CD14-positive monocyte (primary cell): ENCODE results near the gene RNF169. TPM values are rescaled to one million over a fixed set of nuclear protein-coding genes. Genes with fewer than 3 reads are reported as not detected.

Experiments
- DNase-seq, 3 donors: peaks; one replicate each; pipeline ENCODE4 v3.0.0-alpha.2; 2011 to 2022
- H2AFZ ChIP-seq: 2 replicates; pipeline ENCODE4 v1.6.0; 2012; ENCODE audit warnings: mild to moderate bottlenecking, low read depth, low read length, inconsistent platforms; ENCODE audit not compliant: insufficient read depth, poor library complexity, severe bottlenecking
- H3K27ac ChIP-seq, 2 donors: 1 replicate in 1 of 2; 2 replicates in 1 of 2; pipeline ENCODE4 v1.5.1; 2012 to 2013; ENCODE audit warnings: low read length in 2 of 2, control low read depth in 1 of 2, inconsistent platforms in 1 of 2, low read depth in 1 of 2, mild to moderate bottlenecking in 1 of 2
- H3K27me3 ChIP-seq, 2 donors: one replicate each; pipeline versions ENCODE4 v1.6.0 to v1.6.1; 2011 to 2013; ENCODE audit warnings: low read length in 2 of 2; ENCODE audit not compliant: control insufficient read depth in 2 of 2, insufficient read depth in 2 of 2
- H3K36me3 ChIP-seq, 2 donors: replicated peaks in 1 of 2; 1 replicate in 1 of 2; 2 replicates in 1 of 2; pipeline versions ENCODE4 v1.5.1 to v1.6.1; 2012 to 2013; ENCODE audit warnings: low read length in 2 of 2, control low read depth in 1 of 2, inconsistent platforms in 1 of 2, mild to moderate bottlenecking in 1 of 2; ENCODE audit not compliant: insufficient read depth in 2 of 2, control insufficient read depth in 1 of 2
- H3K4me1 ChIP-seq, 2 donors: 1 replicate in 1 of 2; 2 replicates in 1 of 2; pipeline versions ENCODE4 v1.5.1 to v1.6.1; 2012 to 2013; ENCODE audit warnings: low read length in 2 of 2, control low read depth in 1 of 2, inconsistent platforms in 1 of 2, mild to moderate bottlenecking in 1 of 2, moderate library complexity in 1 of 2; ENCODE audit not compliant: insufficient read depth in 2 of 2, control insufficient read depth in 1 of 2
- H3K4me2 ChIP-seq: replicated peaks from 2 replicates; pipeline ENCODE3; 2012; ENCODE audit warnings: low read length, moderate library complexity, mild to moderate bottlenecking; ENCODE audit not compliant: poor library complexity, severe bottlenecking; ENCODE audit errors: extremely low read depth
- H3K4me3 ChIP-seq, 3 experiments: fragments of 200-600 bp in 1 of 3; sonication (generic) in 1 of 3; replicated peaks in 1 of 3; 1 replicate in 2 of 3; 2 replicates in 1 of 3; pipeline ENCODE4 v1.5.1; 2011 to 2013; ENCODE audit warnings: low read length in 3 of 3, mild to moderate bottlenecking in 3 of 3, control low read depth in 2 of 3, low read depth in 2 of 3, inconsistent platforms in 1 of 3, moderate library complexity in 1 of 3
- H3K79me2 ChIP-seq: 2 replicates; pipeline ENCODE4 v1.6.0; 2012; ENCODE audit warnings: mild to moderate bottlenecking, control low read depth, inconsistent platforms, low read length, moderate library complexity; ENCODE audit not compliant: insufficient read depth
- H3K9ac ChIP-seq: 2 replicates; pipeline ENCODE4 v1.6.0; 2017; ENCODE audit warnings: low read length, mild to moderate bottlenecking; ENCODE audit not compliant: insufficient read depth, poor library complexity, severe bottlenecking
- H3K9me3 ChIP-seq, 2 donors: replicated peaks in 1 of 2; 1 replicate in 1 of 2; 2 replicates in 1 of 2; pipeline versions ENCODE4 v1.5.1 to v1.6.1; 2012 to 2013; ENCODE audit warnings: low read length in 2 of 2, control low read depth in 1 of 2; ENCODE audit not compliant: control insufficient read depth in 1 of 2, insufficient read depth in 1 of 2
- H4K20me1 ChIP-seq: 2 replicates; pipeline ENCODE4 v1.6.0; 2012; ENCODE audit warnings: mild to moderate bottlenecking, low read length, control low read depth, moderate library complexity; ENCODE audit not compliant: insufficient read depth
- H3K27ac Mint-ChIP-seq, 7 donors: one replicate each; pipeline ENCODE4 v1.8.0; 2020; ENCODE audit warnings: mild to moderate bottlenecking in 7 of 7, mixed read lengths in 7 of 7, moderate library complexity in 6 of 7, inconsistent platforms in 2 of 7
- H3K27me3 Mint-ChIP-seq, 3 donors: one replicate each; pipeline ENCODE4 v1.8.0; 2021 to 2022; ENCODE audit warnings: low read depth in 3 of 3, mild to moderate bottlenecking in 3 of 3, mixed read lengths in 3 of 3, moderate library complexity in 3 of 3, inconsistent platforms in 1 of 3
- H3K36me3 Mint-ChIP-seq, 2 donors: one replicate each; pipeline ENCODE4 v1.8.0; 2020; ENCODE audit warnings: mixed read lengths in 2 of 2, inconsistent platforms in 1 of 2, mild to moderate bottlenecking in 1 of 2
- H3K4me1 Mint-ChIP-seq: one replicate; pipeline ENCODE4 v1.8.0; 2020; ENCODE audit warnings: mild to moderate bottlenecking, mixed read lengths
- H3K4me3 Mint-ChIP-seq, 2 donors: one replicate each; pipeline ENCODE4 v1.8.0; 2020; ENCODE audit warnings: mild to moderate bottlenecking in 2 of 2, mixed read lengths in 2 of 2, moderate library complexity in 1 of 2
- H3K9me3 Mint-ChIP-seq, 7 donors: one replicate each; pipeline ENCODE4 v1.8.0; 2020 to 2022; ENCODE audit warnings: mixed read lengths in 7 of 7, mild to moderate bottlenecking in 6 of 7, moderate library complexity in 6 of 7, inconsistent platforms in 2 of 7
- WGBS: methylation state at CpG from one replicate; pipeline ENCODE4 v1.1.5; 2013; ENCODE audit warnings: missing lambda C conversion rate; ENCODE audit not compliant: insufficient coverage; 5-methylcytosine and 5-hydroxymethylcytosine counted together
- intact Hi-C, 2 donors: fragments of 100-400 bp; cut with micrococcal nuclease; formaldehyde crosslinking; loops; one replicate each; pipeline versions ENCODE4 v1.15.0 to v1.15.1; 2023
- polyA plus RNA-seq, 3 donors: library from polyadenylated mRNA; depleted of rRNA in 1 of 3; unstranded in 2 of 3; stranded (reverse) in 1 of 3; fragments of 300-500 nt in 2 of 3; fragments of >200 nt in 1 of 3; fragmentation: Illumina TruSeq in 2 of 3; gene quantifications; 1 replicate in 2 of 3; 2 replicates in 1 of 3; pipeline ENCODE4 v1.2.3, GENCODE V29; 2012 to 2021
- TF ChIP-seq, protein P1 (sequence below): fragments of 200-600 bp; IDR thresholded peaks from one replicate; pipeline ENCODE4 v1.8.0; 2022; ENCODE audit warnings: antibody characterized with exemption, mild to moderate bottlenecking

RNF169 gene
- polyA plus RNA-seq, 3 donors = 1.4 to 16.2 (median 2.0) TPM

DNA sequence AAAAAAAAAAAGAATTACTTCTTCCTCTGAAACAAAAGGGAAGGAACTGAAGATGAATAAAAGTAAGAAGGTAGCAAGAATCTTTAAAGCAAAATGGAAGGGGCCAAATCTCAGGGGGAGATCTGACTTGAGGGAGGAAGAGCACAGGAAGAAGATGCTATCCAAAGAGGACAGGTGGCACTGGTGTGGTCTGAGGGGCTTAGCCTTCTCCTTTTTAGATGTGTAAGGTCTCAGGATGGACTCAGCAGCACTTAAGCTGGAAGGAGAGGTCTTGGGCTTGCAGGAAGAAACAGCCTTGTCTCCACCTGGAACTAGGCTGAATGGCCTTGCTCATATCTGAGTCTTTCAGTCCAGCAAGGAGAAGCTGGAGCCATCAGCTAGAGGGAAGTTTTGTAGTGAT is 5.0 kb upstream of the RNF169 start:
- TF ChIP-seq, protein P1, sequence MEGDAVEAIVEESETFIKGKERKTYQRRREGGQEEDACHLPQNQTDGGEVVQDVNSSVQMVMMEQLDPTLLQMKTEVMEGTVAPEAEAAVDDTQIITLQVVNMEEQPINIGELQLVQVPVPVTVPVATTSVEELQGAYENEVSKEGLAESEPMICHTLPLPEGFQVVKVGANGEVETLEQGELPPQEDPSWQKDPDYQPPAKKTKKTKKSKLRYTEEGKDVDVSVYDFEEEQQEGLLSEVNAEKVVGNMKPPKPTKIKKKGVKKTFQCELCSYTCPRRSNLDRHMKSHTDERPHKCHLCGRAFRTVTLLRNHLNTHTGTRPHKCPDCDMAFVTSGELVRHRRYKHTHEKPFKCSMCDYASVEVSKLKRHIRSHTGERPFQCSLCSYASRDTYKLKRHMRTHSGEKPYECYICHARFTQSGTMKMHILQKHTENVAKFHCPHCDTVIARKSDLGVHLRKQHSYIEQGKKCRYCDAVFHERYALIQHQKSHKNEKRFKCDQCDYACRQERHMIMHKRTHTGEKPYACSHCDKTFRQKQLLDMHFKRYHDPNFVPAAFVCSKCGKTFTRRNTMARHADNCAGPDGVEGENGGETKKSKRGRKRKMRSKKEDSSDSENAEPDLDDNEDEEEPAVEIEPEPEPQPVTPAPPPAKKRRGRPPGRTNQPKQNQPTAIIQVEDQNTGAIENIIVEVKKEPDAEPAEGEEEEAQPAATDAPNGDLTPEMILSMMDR = no peak
- intact Hi-C loops = no loop called here
- Histone ChIP-seq H3K4me3 (no peak overlapping the region), H3K9ac (no peak overlapping the region), H3K4me1 (peaks cover 7 to 11% of the 10 kb centered on the region in 2 donors), H3K79me2 (peaks cover 4% of the 10 kb centered on the region), H3K4me2 (no peak overlapping the region), H3K9me3 (no peaks in the 10 kb centered on the region), H3K27me3 (peaks cover 0 to 6% of the 10 kb centered on the region in 2 donors), H4K20me1 (no peaks in the 10 kb centered on the region), H3K27ac (no peak overlapping the region), H2AFZ (no peak overlapping the region), H3K36me3 (no peaks in the 10 kb centered on the region)
- H3K4me3 Mint-ChIP-seq = no peak overlapping the region
- H3K27ac Mint-ChIP-seq = peak overlapping the region in 1 of 7 donors; percentile 40
- peaks cover 16% of the 10 kb centered on the region for H3K4me1 Mint-ChIP-seq
- DNase-seq = no peak
- no peaks in the 10 kb centered on the region for H3K36me3 Mint-ChIP-seq
- peaks cover 1 to 9% (median 6%) of the 10 kb centered on the region in 3 donors for H3K27me3 Mint-ChIP-seq
- peaks cover 0 to 3% (median 0%) of the 10 kb centered on the region in 7 donors for H3K9me3 Mint-ChIP-seq

DNA sequence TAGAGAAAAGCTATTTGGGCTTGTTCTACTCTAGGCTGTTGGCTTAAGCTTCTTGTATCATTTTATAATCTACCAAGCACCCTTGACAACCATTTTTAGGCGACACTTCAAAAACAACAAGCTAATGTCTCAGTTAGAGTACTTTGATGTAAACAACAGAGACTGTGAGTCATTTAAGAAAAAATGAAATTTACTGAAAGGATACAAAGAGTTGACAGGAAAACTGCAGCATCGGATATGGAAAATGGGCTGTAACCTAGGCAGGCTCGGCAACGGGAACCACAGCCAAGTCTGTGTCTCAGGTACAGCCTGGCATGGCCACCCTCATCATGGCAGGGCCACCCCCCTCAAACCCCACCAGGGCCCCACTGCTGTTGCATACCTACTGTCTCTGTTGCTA is 4.4 kb upstream of the RNF169 start:
- Histone ChIP-seq H2AFZ (no peak overlapping the region), H3K79me2 (peaks cover 9% of the 10 kb centered on the region), H4K20me1 (no peaks in the 10 kb centered on the region), H3K4me2 (no peak overlapping the region), H3K27ac (no peak overlapping the region), H3K36me3 (no peaks in the 10 kb centered on the region), H3K4me1 (peaks cover 7 to 12% of the 10 kb centered on the region in 2 donors), H3K9ac (no peak overlapping the region), H3K27me3 (peaks cover 0 to 3% of the 10 kb centered on the region in 2 donors), H3K4me3 (no peak overlapping the region), H3K9me3 (no peaks in the 10 kb centered on the region)
- H3K36me3 Mint-ChIP-seq = no peaks in the 10 kb centered on the region
- 100% methylated on average over 3 of the region's 4 CpGs for WGBS
- intact Hi-C loops = no loop called here
- H3K4me3 Mint-ChIP-seq = no peak overlapping the region
- DNase-seq = no peak
- H3K9me3 Mint-ChIP-seq = peaks cover 0 to 3% (median 0%) of the 10 kb centered on the region in 7 donors
- H3K4me1 Mint-ChIP-seq = peaks cover 16% of the 10 kb centered on the region
- H3K27me3 Mint-ChIP-seq = peaks cover 1 to 9% (median 6%) of the 10 kb centered on the region in 3 donors
- H3K27ac Mint-ChIP-seq = peak overlapping the region in 1 of 7 donors; percentile 28
- TF ChIP-seq, protein P1 = no peak
